ENCODE results near the gene SGCD.

SGCD gene

GRCh38 chr5:156473269-156473908 lies 146.4 kb downstream of the SGCD start:
- no peak overlapping the region for H3K4me3 ChIP-seq (ENCODE audit: low read depth, low read length)
- peaks cover under 1% of the 10 kb centered on the region for H3K9me3 ChIP-seq (ENCODE audit: severe bottlenecking)
- no peak for DNase-seq
- TF ChIP-seq CTCF (IDR thresholded peaks at IDR 0.05; ENCODE audit: low read depth, low read length): no peak
- no peak overlapping the region for H3K27ac ChIP-seq
- no peaks in the 10 kb centered on the region for H3K36me3 ChIP-seq
- no peaks in the 10 kb centered on the region for H3K27me3 ChIP-seq (ENCODE audit: insufficient read depth, low read depth, severe bottlenecking)

- Histone ChIP-seq H3K9me3 (ENCODE audit: severe bottlenecking) (peaks cover 2% of the 10 kb centered on the region), H3K4me3 (ENCODE audit: low read depth, low read length) (no peak overlapping the region), H3K27me3 (ENCODE audit: insufficient read depth, low read depth, severe bottlenecking) (no peaks in the 10 kb centered on the region), H3K36me3 (no peaks in the 10 kb centered on the region), H3K27ac (no peak overlapping the region)
- no peak for TF ChIP-seq CTCF (IDR thresholded peaks at IDR 0.05; ENCODE audit: low read depth, low read length)
- no peak for DNase-seq
Observed at GRCh38 chr5:156474251-156474650, 147.3 kb downstream of the SGCD start.

- H3K27ac ChIP-seq: peak overlapping the region; percentile 49
- peak; percentile 48 for DNase-seq
- no peak for TF ChIP-seq CTCF (IDR thresholded peaks at IDR 0.05; ENCODE audit: low read depth, low read length)
Observed at GRCh38 chr5:156475182-156476157, 148.5 kb downstream of the SGCD start.

GRCh38 chr5:156476158-156476551 lies 149.2 kb downstream of the SGCD start:
- no peak for DNase-seq
- no peak overlapping the region for H3K4me3 ChIP-seq (ENCODE audit: low read depth, low read length)
- no peaks in the 10 kb centered on the region for H3K27me3 ChIP-seq (ENCODE audit: insufficient read depth, low read depth, severe bottlenecking)
- H3K9me3 ChIP-seq (ENCODE audit: severe bottlenecking): peaks cover 2% of the 10 kb centered on the region
- no peak for TF ChIP-seq CTCF (IDR thresholded peaks at IDR 0.05; ENCODE audit: low read depth, low read length)
- H3K36me3 ChIP-seq: no peaks in the 10 kb centered on the region
- no peak overlapping the region for H3K27ac ChIP-seq

More at GRCh38 chr5:156475182-156476157, 148.5 kb downstream of the SGCD start:
- Histone ChIP-seq H3K9me3 (ENCODE audit: severe bottlenecking) (peaks cover 2% of the 10 kb centered on the region), H3K36me3 (no peaks in the 10 kb centered on the region), H3K27me3 (ENCODE audit: insufficient read depth, low read depth, severe bottlenecking) (no peaks in the 10 kb centered on the region), H3K4me3 (ENCODE audit: low read depth, low read length) (no peak overlapping the region)

- no peak for DNase-seq
- Histone ChIP-seq H3K36me3 (no peaks in the 10 kb centered on the region), H3K27ac (no peak overlapping the region), H3K4me3 (ENCODE audit: low read depth, low read length) (no peak overlapping the region), H3K9me3 (ENCODE audit: severe bottlenecking) (peaks cover 2% of the 10 kb centered on the region), H3K27me3 (ENCODE audit: insufficient read depth, low read depth, severe bottlenecking) (no peaks in the 10 kb centered on the region)
- TF ChIP-seq CTCF (IDR thresholded peaks at IDR 0.05; ENCODE audit: low read depth, low read length): no peak
Observed at GRCh38 chr5:156476678-156477077, 149.7 kb downstream of the SGCD start.

Measured in WERI-Rb-1 (cell line).